Neural progenitor cell (in vitro differentiated cells): ENCODE measurements around the gene HSD17B8. TPM values are rescaled to one million over a fixed set of nuclear protein-coding genes. Genes with fewer than 3 reads are reported as not detected.
A peak's percentile ranks its signal among the peaks of the same experiment; 100 is the strongest.

ENCODE experiments used
- DNase-seq: peaks from one replicate; pipeline ENCODE4 v3.0.0-alpha.2; 2016; ENCODE audit warnings: low spot score
- H2AFZ ChIP-seq: fragments of 200-600 bp; sonication (generic); replicated peaks from 2 replicates; pipeline ENCODE4 v1.6.1; 2016; ENCODE audit warnings: antibody characterized with exemption
- H3F3A ChIP-seq: fragments of 200-600 bp; sonication (generic); 2 replicates; pipeline ENCODE4 v1.6.1; 2016; ENCODE audit warnings: antibody characterized with exemption, low read depth
- H3K27ac ChIP-seq: fragments of 200-600 bp; sonication (generic); 2 replicates; pipeline ENCODE4 v1.5.1; 2016; ENCODE audit warnings: mild to moderate bottlenecking
- H3K27me3 ChIP-seq: fragments of 200-600 bp; sonication (generic); 2 replicates; pipeline ENCODE4 v1.6.1; 2016; ENCODE audit warnings: mild to moderate bottlenecking, moderate library complexity
- H3K36me3 ChIP-seq: fragments of 200-600 bp; sonication (generic); 2 replicates; pipeline ENCODE4 v1.5.1; 2016
- H3K4me1 ChIP-seq: fragments of 200-600 bp; sonication (generic); 2 replicates; pipeline ENCODE4 v1.6.1; 2016; ENCODE audit warnings: mixed run types
- H3K4me2 ChIP-seq: fragments of 200-600 bp; sonication (generic); 2 replicates; pipeline ENCODE4 v1.6.1; 2016
- H3K4me3 ChIP-seq: fragments of 200-600 bp; sonication (generic); 2 replicates; pipeline ENCODE4 v1.5.1; 2016
- H3K79me2 ChIP-seq: fragments of 200-600 bp; sonication (generic); 2 replicates; pipeline ENCODE4 v1.6.1; 2016; ENCODE audit warnings: low read depth
- H3K9ac ChIP-seq: fragments of 200-600 bp; sonication (generic); 2 replicates; pipeline ENCODE4 v1.6.1; 2016
- H3K9me3 ChIP-seq: fragments of 200-600 bp; sonication (generic); 2 replicates; pipeline ENCODE4 v1.5.1; 2016; ENCODE audit warnings: low read depth
- H4K20me1 ChIP-seq: fragments of 200-600 bp; sonication (generic); 2 replicates; pipeline ENCODE4 v1.6.1; 2016; ENCODE audit warnings: low read depth
- H3K27ac Mint-ChIP-seq: 3 replicates; pipeline ENCODE4 v1.8.0; 2021; ENCODE audit warnings: mixed read lengths
- H3K27me3 Mint-ChIP-seq: 2 replicates; pipeline ENCODE4 v1.8.0; 2022; ENCODE audit warnings: low read depth, mild to moderate bottlenecking, inconsistent platforms, moderate library complexity, mixed read lengths; ENCODE audit not compliant: insufficient read depth
- H3K36me3 Mint-ChIP-seq: 3 replicates; pipeline ENCODE4 v1.8.0; 2021; ENCODE audit warnings: mixed read lengths
- H3K4me1 Mint-ChIP-seq: 3 replicates; pipeline ENCODE4 v1.8.0; 2021; ENCODE audit warnings: mixed read lengths
- H3K4me3 Mint-ChIP-seq: 3 replicates; pipeline ENCODE4 v1.8.0; 2021; ENCODE audit warnings: mild to moderate bottlenecking, moderate library complexity, mixed read lengths
- H3K9me3 Mint-ChIP-seq: 3 replicates; pipeline ENCODE4 v1.8.0; 2020; ENCODE audit warnings: mixed read lengths
- CTCF ChIP-seq: fragments of 200-600 bp; sonication (generic); IDR thresholded peaks from 2 replicates; pipeline ENCODE4 v1.5.1; 2017; ENCODE audit warnings: antibody characterized with exemption, mild to moderate bottlenecking
- EZH2 ChIP-seq: fragments of 200-600 bp; sonication (generic); IDR thresholded peaks from 2 replicates; pipeline ENCODE4 v1.6.1; 2017; ENCODE audit warnings: antibody characterized with exemption, mild to moderate bottlenecking, moderate library complexity
- EZH2phosphoT487 ChIP-seq: fragments of 200-600 bp; sonication (generic); IDR thresholded peaks from 2 replicates; pipeline ENCODE4 v1.6.1; 2017; ENCODE audit warnings: antibody characterized with exemption
- microRNA counts: library from miRNA; unstranded; fragments of <30 nt; microRNA quantifications from one replicate; lab custom pipeline; 2016
- microRNA-seq: library from miRNA; unstranded; fragments of <30 nt; microRNA quantifications from one replicate; pipeline ENCODE4, GENCODE V29; 2016
- small RNA-seq: library from RNA; depleted of rRNA; stranded (forward); fragments of <200 nt; gene quantifications from one replicate; pipeline ENCODE3, GENCODE V24; 2015
- total RNA-seq: library from RNA; depleted of rRNA; stranded (reverse); fragments of >200 nt; gene quantifications from 2 replicates; pipeline ENCODE4 v1.2.3, GENCODE V29; 2015; ENCODE audit warnings: low replicate concordance

The HSD17B8 gene
- total RNA-seq, 1 donor from 2014 or later = 4.8 TPM

GRCh38 chr6:33251395-33252012 is 47.0 kb downstream of the HSD17B8 start:
- Histone ChIP-seq H2AFZ (no peak overlapping the region), H3K4me1 (peaks cover 6% of the 10 kb centered on the region), H3K9me3 (no peaks in the 10 kb centered on the region), H3K79me2 (no peaks in the 10 kb centered on the region), H3K4me3 (no peak overlapping the region), H3K27ac (no peak overlapping the region), H3K27me3 (peaks cover 24% of the 10 kb centered on the region), H3K4me2 (no peak overlapping the region), H3F3A (peaks cover 20% of the 10 kb centered on the region), H4K20me1 (peaks cover 6% of the 10 kb centered on the region), H3K9ac (no peak overlapping the region), H3K36me3 (no peaks in the 10 kb centered on the region)
- H3K9me3 Mint-ChIP-seq = no peaks in the 10 kb centered on the region
- peak overlapping the region; percentile 4 for H3K4me3 Mint-ChIP-seq
- peaks cover 26% of the 10 kb centered on the region for H3K4me1 Mint-ChIP-seq
- no peak for DNase-seq
- peaks cover 16% of the 10 kb centered on the region for H3K36me3 Mint-ChIP-seq
- H3K27ac Mint-ChIP-seq = no peak overlapping the region
- H3K27me3 Mint-ChIP-seq = peaks cover 3% of the 10 kb centered on the region
- TF ChIP-seq EZH2phosphoT487 (no peak), CTCF (no peak), EZH2 (no peak)

- peaks cover 18% of the 10 kb centered on the region for H3K36me3 Mint-ChIP-seq
- Histone ChIP-seq H3K4me2 (no peak overlapping the region), H3K79me2 (no peaks in the 10 kb centered on the region), H3K4me1 (peaks cover 6% of the 10 kb centered on the region), H3K27me3 (peaks cover 12% of the 10 kb centered on the region), H3F3A (peaks cover 20% of the 10 kb centered on the region), H2AFZ (no peak overlapping the region), H3K9ac (no peak overlapping the region), H4K20me1 (peaks cover 6% of the 10 kb centered on the region), H3K4me3 (no peak overlapping the region), H3K27ac (no peak overlapping the region), H3K36me3 (no peaks in the 10 kb centered on the region), H3K9me3 (no peaks in the 10 kb centered on the region)
- H3K4me1 Mint-ChIP-seq = peaks cover 23% of the 10 kb centered on the region
- no peak for DNase-seq
- TF ChIP-seq CTCF = no peak
- no peak for TF ChIP-seq EZH2
- TF ChIP-seq EZH2phosphoT487 = no peak
- H3K4me3 Mint-ChIP-seq = no peak overlapping the region
- peaks cover 3% of the 10 kb centered on the region for H3K27me3 Mint-ChIP-seq
- H3K9me3 Mint-ChIP-seq = no peaks in the 10 kb centered on the region
- H3K27ac Mint-ChIP-seq = no peak overlapping the region
These were observed 48.3 kb downstream of the HSD17B8 start for GRCh38 chr6:33252759-33253158.

- Mint-ChIP-seq H3K36me3 (peaks cover 18% of the 10 kb centered on the region), H3K9me3 (no peaks in the 10 kb centered on the region), H3K4me3 (no peak overlapping the region), H3K27me3 (peaks cover 5% of the 10 kb centered on the region), H3K27ac (no peak overlapping the region), H3K4me1 (peaks cover 10% of the 10 kb centered on the region)
- DNase-seq = no peak
- Histone ChIP-seq H3K4me2 (no peak overlapping the region), H3K27me3 (no peaks in the 10 kb centered on the region), H3K36me3 (no peaks in the 10 kb centered on the region), H3K27ac (peak overlapping the region; percentile 37), H3F3A (peaks cover 7% of the 10 kb centered on the region), H3K9me3 (no peaks in the 10 kb centered on the region), H2AFZ (no peak overlapping the region), H3K4me3 (no peak overlapping the region), H4K20me1 (no peaks in the 10 kb centered on the region), H3K9ac (no peak overlapping the region), H3K4me1 (no peaks in the 10 kb centered on the region), H3K79me2 (no peaks in the 10 kb centered on the region)
- no peak for TF ChIP-seq EZH2
- no peak for TF ChIP-seq CTCF
- no peak for TF ChIP-seq EZH2phosphoT487
These were observed 50.1 kb downstream of the HSD17B8 start for GRCh38 chr6:33254591-33254990.

MicroRNAs encoded within 50 kb of the gene (microRNA counts, 767-probe panel; counts per million panel counts)
- microRNA hsa-miR-219-1-3p (lab: Ali Mortazavi, UCI) (460 counts per million, percentile 90 among the panel's probes with 10 or more counts), microRNA hsa-miR-219-5p (lab: Ali Mortazavi, UCI) (460 counts per million, percentile 90 among the panel's probes with 10 or more counts)

Small RNA genes lying within 50 kb of the gene (microRNA-seq; reads per million reads assigned to microRNA genes)
- 10.9 reads per million, percentile 39 among the genes with 10 or more reads in this experiment for gene MIR219A1

Small RNA genes lying within 50 kb of the gene (small RNA-seq; reads per million reads assigned to genes)
- gene MIR219A1 (3.2 reads per million, percentile 92 among the genes with 10 or more reads in this experiment), gene RNY4P10 (0.07 reads per million)

Other genes with a start within 250 kb of the HSD17B8 start
- 202 and 211 TPM in 2 replicates for gene BRD2, start 236.1 kb upstream of the HSD17B8 start, total RNA-seq
- 38.0 and 52.2 TPM in 2 replicates for gene HLA-DOA, start 195.1 kb upstream of the HSD17B8 start, total RNA-seq
- 1.5 and 2.8 TPM in 2 replicates for gene HLA-DPA1, start 131.0 kb upstream of the HSD17B8 start, total RNA-seq
- 8.0 and 23.3 TPM in 2 replicates for gene HLA-DPB1, start 128.7 kb upstream of the HSD17B8 start, total RNA-seq
- 0.49 and 0.99 TPM in 2 replicates for gene COL11A2, start 12.2 kb upstream of the HSD17B8 start, total RNA-seq
- gene RXRB, start 4.0 kb upstream of the HSD17B8 start, total RNA-seq = 10.2 and 21.7 TPM in 2 replicates
- 40.8 and 59.2 TPM in 2 replicates for gene SLC39A7, start 3.8 kb upstream of the HSD17B8 start, total RNA-seq
- gene RING1, start 3.8 kb downstream of the HSD17B8 start, total RNA-seq = 12.1 and 20.2 TPM in 2 replicates
- gene VPS52, start 67.2 kb downstream of the HSD17B8 start, total RNA-seq = 28.7 and 38.4 TPM in 2 replicates
- 4,188 and 4,663 TPM in 2 replicates for gene RPS18, start 67.4 kb downstream of the HSD17B8 start, total RNA-seq
- gene B3GALT4, start 72.5 kb downstream of the HSD17B8 start, total RNA-seq = 1.1 and 2.1 TPM in 2 replicates
- gene WDR46, start 84.6 kb downstream of the HSD17B8 start, total RNA-seq = 31.1 and 43.5 TPM in 2 replicates
- gene PFDN6, start 84.9 kb downstream of the HSD17B8 start, total RNA-seq = 35.6 and 54.5 TPM in 2 replicates
- gene RGL2, start 94.3 kb downstream of the HSD17B8 start, total RNA-seq = 28.3 and 63.4 TPM in 2 replicates
- 1.7 and 6.3 TPM in 2 replicates for gene TAPBP, start 109.4 kb downstream of the HSD17B8 start, total RNA-seq
- gene ZBTB22, start 113.1 kb downstream of the HSD17B8 start, total RNA-seq = 5.7 and 26.7 TPM in 2 replicates
- 35.7 and 49.6 TPM in 2 replicates for gene DAXX, start 118.3 kb downstream of the HSD17B8 start, total RNA-seq
- gene KIFC1, start 187.2 kb downstream of the HSD17B8 start, total RNA-seq = 93.9 and 179 TPM in 2 replicates
- 25.6 and 55.8 TPM in 2 replicates for gene PHF1, start 206.4 kb downstream of the HSD17B8 start, total RNA-seq
- 118 and 186 TPM in 2 replicates for gene CUTA, start 213.5 kb downstream of the HSD17B8 start, total RNA-seq
- 14.1 and 29.7 TPM in 2 replicates for gene SYNGAP1, start 215.4 kb downstream of the HSD17B8 start, total RNA-seq
- 10.2 and 12.7 TPM in 2 replicates for gene ZBTB9, start 249.9 kb downstream of the HSD17B8 start, total RNA-seq